MM.1S (cell line): ENCODE measurements around the gene CYTH1.

ENCODE experiments used
- CTCF ChIP-seq: fragments of 300-600 bp; sonication (generic); IDR thresholded peaks from 2 replicates; pipeline ENCODE4 v1.5.1; 2016; ENCODE audit warnings: antibody characterized with exemption, low read length, mixed read lengths
- EZH2 ChIP-seq: fragments of 300-600 bp; sonication (generic); optimal IDR thresholded peaks from 2 replicates; pipeline ENCODE3; 2017; ENCODE audit warnings: low read depth, mild to moderate bottlenecking, antibody characterized with exemption, low read length, mixed read lengths

DNA sequence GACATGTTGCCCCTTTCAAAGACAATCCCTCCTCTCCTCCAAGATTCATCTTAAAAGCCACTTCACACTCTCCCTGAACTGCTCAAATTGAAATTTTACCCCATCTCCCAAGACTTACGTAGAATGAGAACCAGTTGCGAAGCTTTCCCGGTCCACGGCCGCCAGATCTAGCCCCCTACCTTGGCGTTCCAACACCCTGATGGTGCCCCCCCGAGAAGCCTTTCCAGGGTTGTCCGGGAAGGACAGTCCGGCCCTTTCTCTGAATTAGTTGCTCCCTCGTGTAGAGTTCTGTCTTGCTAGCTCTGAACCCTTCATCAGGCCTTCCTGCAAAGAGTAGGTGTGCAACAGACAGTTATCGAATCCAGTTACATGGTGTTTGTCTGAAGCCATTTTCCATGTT lies 144.9 kb downstream of the CYTH1 start:
- TF ChIP-seq CTCF: no peak
- TF ChIP-seq EZH2: no peak
